ENCODE data around the gene ZNF263.
"Not testable (repeated sequence)": the region's sequence is repeated elsewhere in the genome, so short reads cannot be mapped to it uniquely, and the experiment has no call there.

ZNF263 gene

GRCh38 chr16:3268294-3268693 is 15.0 kb upstream of the ZNF263 start:
- DNase-seq = no peak

GRCh38 chr16:3270718-3271117 is 12.6 kb upstream of the ZNF263 start:
- not testable (repeated sequence) for DNase-seq

GRCh38 chr16:3271281-3271680 is 12.0 kb upstream of the ZNF263 start:
- DNase-seq = not testable (repeated sequence)

- no peak for DNase-seq
Measured at GRCh38 chr16:3274490-3274889, 8.8 kb upstream of the ZNF263 start.

- DNase-seq = no peak
Measured at GRCh38 chr16:3274947-3275346, 8.3 kb upstream of the ZNF263 start.

- DNase-seq = no peak
Measured at GRCh38 chr16:3276679-3277078, 6.6 kb upstream of the ZNF263 start.

GRCh38 chr16:3281222-3281820 is 2.0 kb upstream of the ZNF263 start:
- DNase-seq = no peak

- DNase-seq = peak in 1 of 4 experiments; percentile 38
Measured at GRCh38 chr16:3282103-3282729, 1.1 kb upstream of the ZNF263 start.

- peak in 1 of 4 experiments; percentile 5 for DNase-seq
Measured at GRCh38 chr16:3283543-3284447, 504 bp downstream of the ZNF263 start.

GRCh38 chr16:3285131-3285530 is 1.8 kb downstream of the ZNF263 start:
- DNase-seq = no peak

- DNase-seq = no peak
Measured at GRCh38 chr16:3289998-3290673, 6.8 kb downstream of the ZNF263 start.

- DNase-seq = no peak
Measured at GRCh38 chr16:3292604-3293003, 9.3 kb downstream of the ZNF263 start.

- no peak for DNase-seq
Measured at GRCh38 chr16:3295209-3295608, 11.9 kb downstream of the ZNF263 start.

GRCh38 chr16:3295783-3296182 is 12.5 kb downstream of the ZNF263 start:
- no peak for DNase-seq

- DNase-seq = no peak
Measured at GRCh38 chr16:3304370-3304769, 21.1 kb downstream of the ZNF263 start.

- DNase-seq = peak; percentile 47 to 66 (median 62)
Measured at GRCh38 chr16:3305109-3306068, 22.1 kb downstream of the ZNF263 start, which contains the start of the genes TIGD7 and ZNF75A. Gene TIGD7, minus strand, starts transcription at chr16:3305430. Its CDS starts 4,816 bp downstream, at chr16:3300614. Gene ZNF75A, plus strand, starts transcription at chr16:3305497. Its CDS starts 2,932 bp downstream, at chr16:3308429.

- no peak for DNase-seq
Measured at GRCh38 chr16:3306078-3306477, 22.8 kb downstream of the ZNF263 start.

- DNase-seq = no peak
Measured at GRCh38 chr16:3311496-3311895, 28.2 kb downstream of the ZNF263 start.

- DNase-seq = no peak
Measured at GRCh38 chr16:3317315-3317999, 34.2 kb downstream of the ZNF263 start.

GRCh38 chr16:3321816-3322215 is 38.5 kb downstream of the ZNF263 start:
- no peak for DNase-seq

GRCh38 chr16:3327514-3327913 is 44.2 kb downstream of the ZNF263 start:
- DNase-seq = no peak
